CD4-positive, alpha-beta T cell treated with Interleukin-6 at 100 ng/mL for 8 hours (primary cell): ENCODE measurements around the gene MPI.
"Not testable (repeated sequence)": the region's sequence is repeated elsewhere in the genome, so short reads cannot be mapped to it uniquely, and the experiment has no call there.

Experiments
- DNase-seq: peaks from one replicate; pipeline ENCODE4 v3.0.0-alpha.2; 2020; ENCODE audit warnings: mixed read lengths, low spot score

The MPI gene

GRCh38 chr15:74864296-74864695 is 25.5 kb upstream of the MPI start:
- DNase-seq = no peak

GRCh38 chr15:74865316-74865715 is 24.5 kb upstream of the MPI start:
- DNase-seq = no peak

- no peak for DNase-seq
Observed at GRCh38 chr15:74866090-74866489, 23.8 kb upstream of the MPI start.

- DNase-seq = no peak
Observed at GRCh38 chr15:74867466-74868038, 22.3 kb upstream of the MPI start.

- DNase-seq = peak; percentile 19
Observed at GRCh38 chr15:74868059-74868458, 21.8 kb upstream of the MPI start.

GRCh38 chr15:74869372-74869725 is 20.5 kb upstream of the MPI start:
- DNase-seq = no peak

DNA sequence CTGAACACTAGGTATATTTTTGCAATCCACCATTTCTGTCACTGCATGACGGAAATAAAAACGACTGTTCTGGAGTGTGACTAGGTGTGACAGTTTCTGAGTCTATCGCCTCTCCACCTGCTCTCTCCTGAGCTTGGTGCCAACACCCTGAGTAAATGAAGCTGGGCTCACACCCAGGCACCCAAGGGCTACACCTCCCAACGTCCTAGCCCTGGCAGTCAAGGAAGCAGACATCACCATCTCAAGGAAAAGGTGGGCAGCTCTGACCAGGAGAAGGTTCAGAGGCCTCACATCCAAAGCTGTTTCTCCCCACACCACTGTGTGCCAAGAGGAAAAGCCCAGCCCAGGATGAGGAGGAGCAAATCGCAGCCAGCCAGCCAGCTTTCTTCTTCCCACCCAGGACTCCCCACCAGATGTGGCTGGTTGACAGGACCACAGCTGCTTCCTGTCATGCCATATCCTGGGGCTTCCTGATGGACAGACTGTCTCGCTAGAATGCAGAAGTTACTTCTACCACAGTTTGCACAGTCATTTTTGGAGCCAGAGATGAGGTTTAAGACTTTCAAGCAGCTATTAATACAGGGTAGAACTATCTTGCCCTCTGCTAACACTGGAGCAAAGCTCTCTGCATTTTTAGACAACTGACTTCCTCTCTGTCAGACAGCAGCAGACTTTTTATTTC is 20.0 kb upstream of the MPI start:
- DNase-seq = peak; percentile 25

DNA sequence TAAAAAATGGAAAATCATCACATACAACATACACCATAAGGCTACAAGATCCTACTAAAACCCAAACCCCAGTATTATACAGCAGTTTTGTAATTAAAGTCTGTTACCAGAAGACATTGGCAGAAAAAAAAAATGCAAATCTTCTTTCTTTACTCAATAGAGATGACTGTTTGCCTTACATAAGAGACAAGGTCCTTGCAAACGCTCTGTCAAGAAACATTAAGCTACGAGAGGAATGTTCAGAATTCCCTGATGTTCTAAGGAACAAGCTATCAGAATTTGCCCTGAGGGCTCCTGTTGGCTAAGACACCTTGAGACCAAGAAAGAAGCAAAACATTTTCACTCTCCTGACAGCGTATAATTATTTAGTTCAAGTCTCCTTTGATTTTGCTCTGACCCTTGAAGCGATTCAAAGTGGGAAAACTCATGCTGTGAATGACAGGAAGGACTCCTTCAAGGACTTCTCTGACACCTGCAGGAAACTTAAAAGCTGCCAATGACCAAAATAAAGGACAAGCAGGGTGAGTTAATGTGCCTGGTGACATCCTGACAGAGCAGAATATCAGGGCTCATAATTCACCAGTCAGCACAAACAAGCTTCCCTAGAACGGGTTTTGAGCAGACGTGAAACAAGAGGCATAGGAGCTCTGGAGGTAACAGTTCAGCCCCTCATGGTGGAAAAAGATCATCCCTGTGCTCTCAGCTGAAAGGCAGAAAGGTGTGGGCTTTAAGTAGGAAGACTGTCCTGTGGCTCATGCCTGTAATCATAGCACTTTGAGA is 19.2 kb upstream of the MPI start:
- DNase-seq = no peak

- DNase-seq = no peak
Observed at GRCh38 chr15:74872702-74873035, 17.2 kb upstream of the MPI start.

DNA sequence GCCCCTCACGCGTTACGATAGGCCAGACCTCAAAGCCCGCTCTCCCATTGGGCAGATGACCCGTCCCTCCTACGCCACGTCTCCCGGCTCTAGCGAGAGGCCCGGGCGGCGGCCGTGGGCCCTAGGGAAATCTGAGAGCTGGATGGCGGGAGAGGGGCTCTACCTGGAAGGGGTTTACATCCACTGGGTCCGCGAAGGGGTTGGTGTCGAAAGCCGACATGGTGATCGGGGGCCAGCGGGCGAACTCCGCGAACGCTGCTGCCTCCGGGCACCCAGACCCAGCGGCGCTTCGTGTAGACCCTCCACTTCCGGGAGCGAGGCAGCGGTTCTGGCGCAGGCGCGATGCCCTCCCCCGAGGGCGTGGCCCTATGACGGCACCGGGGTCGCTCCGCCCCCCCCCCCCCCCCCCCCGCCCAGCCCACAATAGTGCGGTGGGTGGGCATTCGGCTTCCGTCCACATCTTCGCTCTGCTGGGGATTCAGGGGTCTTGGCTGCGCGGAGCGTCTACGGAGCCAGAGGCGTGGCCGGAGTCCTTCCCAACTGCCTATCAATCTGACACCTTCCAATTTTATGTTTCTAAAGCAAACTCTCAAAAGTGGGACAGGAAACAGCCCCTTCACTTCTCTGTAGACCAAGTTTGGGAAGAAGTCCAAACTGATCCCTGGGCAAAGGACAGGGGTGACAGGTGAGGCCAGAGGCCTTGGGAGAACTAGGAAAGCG is 16.6 kb upstream of the MPI start, which contains the start of gene SCAMP2:
Gene SCAMP2 (minus strand): TSS at position 330 of the 720 bp plus-strand sequence. CDS start 110 bp downstream, at position 220.
- DNase-seq = peak; percentile 88

- DNase-seq = no peak
Observed at GRCh38 chr15:74873756-74874424, 16.0 kb upstream of the MPI start.

GRCh38 chr15:74878273-74878672 is 11.6 kb upstream of the MPI start:
- DNase-seq = no peak

GRCh38 chr15:74882528-74882927 is 7.3 kb upstream of the MPI start:
- DNase-seq = no peak

- DNase-seq = no peak
Observed at GRCh38 chr15:74884428-74885223, 5.2 kb upstream of the MPI start.

GRCh38 chr15:74885461-74885860 is 4.4 kb upstream of the MPI start:
- DNase-seq = no peak

DNA sequence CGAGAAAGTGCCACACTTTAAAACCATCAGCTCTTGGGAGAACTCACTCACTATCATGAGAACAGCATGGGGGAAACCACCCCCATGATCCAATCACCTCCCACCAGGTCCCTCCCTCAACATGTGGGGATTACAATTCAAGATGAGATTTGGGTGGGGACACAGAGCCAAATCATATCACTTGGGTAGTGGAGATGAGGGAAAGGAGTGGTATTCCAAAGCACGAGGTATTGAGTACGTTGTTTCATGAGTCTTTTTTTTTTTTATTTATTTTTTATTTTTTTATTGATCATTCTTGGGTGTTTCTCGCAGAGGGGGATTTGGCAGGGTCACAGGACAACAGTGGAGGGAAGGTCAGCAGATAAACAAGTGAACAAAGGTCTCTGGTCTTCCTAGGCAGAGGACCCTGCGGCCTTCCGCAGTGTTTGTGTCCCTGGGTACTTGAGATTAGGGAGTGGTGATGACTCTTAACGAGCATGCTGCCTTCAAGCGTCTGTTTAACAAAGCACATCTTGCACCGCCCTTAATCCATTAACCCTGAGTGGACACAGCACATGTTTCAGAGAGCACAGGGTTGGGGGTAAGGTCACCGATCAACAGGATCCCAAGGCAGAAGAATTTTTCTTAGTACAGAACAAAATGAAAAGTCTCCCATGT is 2.2 kb upstream of the MPI start:
- DNase-seq = not testable (repeated sequence)

DNA sequence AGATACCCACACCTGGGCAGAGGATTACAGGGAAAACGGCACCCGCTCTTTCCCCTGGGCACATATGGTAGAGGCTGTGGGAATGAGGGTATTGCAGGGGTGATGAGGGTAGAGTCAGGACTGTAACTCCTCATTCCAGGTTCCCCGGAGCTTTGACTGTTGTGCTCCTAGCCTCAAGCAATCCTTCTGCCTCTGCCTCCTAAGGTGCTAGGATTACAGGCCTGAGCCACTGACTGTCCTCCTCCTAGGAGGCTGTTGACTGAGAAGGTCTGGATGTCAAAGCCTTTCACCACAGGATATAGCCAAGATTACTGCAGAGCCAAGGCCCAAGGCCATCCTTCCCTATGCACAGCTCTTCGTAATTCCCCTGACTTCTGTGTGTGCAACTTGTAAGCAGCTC is 1.1 kb upstream of the MPI start:
- no peak for DNase-seq

DNA sequence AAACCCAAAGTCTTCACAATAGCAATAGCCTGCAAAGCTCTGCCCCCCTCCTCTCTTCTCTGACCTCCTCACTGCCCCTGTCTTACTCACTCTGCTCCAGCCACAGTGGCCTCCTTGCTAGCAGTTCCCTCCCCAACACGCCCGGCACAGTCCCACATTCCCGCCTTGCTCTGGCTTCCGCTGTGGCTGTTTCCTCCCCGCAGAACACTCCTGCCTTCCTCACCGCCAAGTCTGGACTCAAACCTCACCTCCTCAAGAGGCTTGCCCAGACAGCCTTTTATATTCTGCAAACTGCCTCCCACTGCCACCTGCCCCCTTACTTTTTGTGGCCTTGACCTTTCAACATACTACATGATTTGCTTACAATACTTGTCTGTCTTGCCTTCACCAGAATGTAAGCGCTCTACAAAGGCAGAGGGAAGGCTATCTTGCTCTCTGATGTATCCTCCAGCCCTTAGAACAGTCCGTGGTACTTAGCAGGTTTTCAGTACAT is 406 bp upstream of the MPI start:
- no peak for DNase-seq

DNA sequence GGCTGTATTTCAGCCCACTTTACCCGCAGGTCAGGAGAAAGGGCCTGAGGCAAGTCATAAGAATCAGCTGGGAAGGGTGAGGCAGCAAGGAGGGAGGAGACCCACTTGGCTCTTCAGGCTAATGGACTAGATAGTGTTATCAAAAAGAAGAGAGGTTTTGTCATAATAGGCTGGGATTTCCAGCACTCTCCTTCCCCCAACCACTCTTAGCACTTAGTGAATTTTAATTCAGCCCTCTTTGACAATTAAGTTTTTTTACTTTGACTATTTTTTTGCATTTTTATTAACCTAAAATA is 771 bp downstream of the MPI start:
- no peak for DNase-seq

DNA sequence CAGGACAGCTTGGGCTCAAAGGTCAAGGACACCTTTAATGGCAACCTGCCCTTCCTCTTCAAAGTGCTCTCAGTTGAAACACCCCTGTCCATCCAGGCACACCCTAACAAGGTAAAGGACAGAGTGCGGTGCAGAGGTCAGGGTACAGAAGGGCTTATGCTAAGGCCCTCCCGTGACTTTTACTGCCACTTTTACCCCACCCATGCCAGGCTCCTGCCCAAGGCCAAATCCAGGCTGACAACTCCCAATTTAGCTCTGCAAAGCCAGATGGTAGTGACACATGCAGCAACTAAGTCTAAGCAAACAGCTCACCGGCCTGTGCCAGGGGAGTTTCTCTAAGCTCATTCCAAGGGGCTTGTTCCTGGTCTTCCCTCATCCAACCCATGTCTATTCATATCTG is 1.6 kb downstream of the MPI start:
- DNase-seq = no peak

- no peak for DNase-seq
Observed at GRCh38 chr15:74892313-74892712, 2.5 kb downstream of the MPI start.
